Ovary (tissue), 9 donors: ENCODE measurements around the gene RASD1. TPM values are rescaled to one million over a fixed set of nuclear protein-coding genes. Genes with fewer than 3 reads are reported as not detected.

Experiments
- DNase-seq, 5 donors: peaks; one replicate each; pipeline ENCODE4 v3.0.0-alpha.2; 2019 to 2020
- H3K27ac ChIP-seq, 2 donors: fragments of 200-600 bp; one replicate each; pipeline versions ENCODE4 v1.5.1 to v1.8.0; 2019 to 2022
- H3K27me3 ChIP-seq: fragments of 200-600 bp; one replicate; pipeline ENCODE4 v1.8.0; 2022
- H3K36me3 ChIP-seq: fragments of 200-600 bp; sonication (generic); one replicate; pipeline ENCODE4 v1.5.1; 2019
- H3K4me1 ChIP-seq: one replicate; pipeline ENCODE4 v1.8.1; 2013; ENCODE audit warnings: mild to moderate bottlenecking, moderate library complexity; ENCODE audit not compliant: insufficient read depth
- H3K4me3 ChIP-seq: fragments of 200-600 bp; sonication (generic); one replicate; pipeline ENCODE4 v1.5.1; 2017
- H3K9me3 ChIP-seq, 2 donors: fragments of 200-600 bp in 1 of 2; sonication (generic) in 1 of 2; one replicate each; pipeline versions ENCODE4 v1.5.1 to v1.8.1; 2013 to 2019; ENCODE audit warnings: mild to moderate bottlenecking in 1 of 2, moderate library complexity in 1 of 2
- CTCF ChIP-seq, 3 donors: fragments of 450-650 bp in 2 of 3; fragments of 200-600 bp in 1 of 3; IDR thresholded peaks; one replicate each; pipeline versions ENCODE4 v1.5.1 to v1.8.0; 2016 to 2022; ENCODE audit warnings: antibody characterized with exemption in 3 of 3, mild to moderate bottlenecking in 1 of 3
- EP300 ChIP-seq: sonication (generic); formaldehyde crosslinking; IDR thresholded peaks from one replicate; pipeline ENCODE4 v1.6.1; 2017; ENCODE audit warnings: antibody characterized with exemption
- POLR2A ChIP-seq: fragments of 450-650 bp; IDR thresholded peaks from one replicate; pipeline ENCODE4 v1.6.1; 2017; ENCODE audit warnings: antibody characterized with exemption, mild to moderate bottlenecking, moderate library complexity
- WGBS, 3 donors: extraction: QIAGEN DNeasy Blood & Tissue Kit in 1 of 3; methylation state at CpG; one replicate each; pipeline versions ENCODE4 v1.1.5 to v1.1.7; 2013 to 2017; 5-methylcytosine and 5-hydroxymethylcytosine counted together
- intact Hi-C, 4 donors: fragments of 100-400 bp; cut with DNase I; formaldehyde crosslinking; loops; one replicate each; pipeline versions ENCODE4 v1.11.0 to v1.15.1; 2022 to 2023
- polyA plus RNA-seq, 2 donors: library from polyadenylated mRNA; stranded (reverse); fragments of 200-250 nt in 1 of 2; fragments of 350-450 nt in 1 of 2; fragmentation: Illumina TruSeq in 1 of 2; extraction: RNeasy Lipid Tissue Mini Kit (QIAGEN cat#74804) in 1 of 2; gene quantifications; one replicate each; pipeline ENCODE4 v1.2.3, GENCODE V29; 2013 to 2014
- total RNA-seq, 7 donors: library from RNA; depleted of rRNA in 2 of 7; stranded (reverse); fragments of >200 nt in 2 of 7; fragmentation: NEBNext Ultra II Directional in 3 of 7; extraction: Animal tissue kit (Norgen Biotek cat#: 25700) in 3 of 7; gene quantifications; one replicate each; pipeline versions ENCODE4 v1.1.0 to v1.2.4, GENCODE V29; 2016 to 2023
- donor health status: DM: no; HTN: no; CAD: no; lungs with moderate emphysema.
- donor health status: DM: no; HTN: no; CAD: no.
- donor health status: Bipolar disorder and iron deficiency.
- donor health status: DM: yes; HTN: yes; CAD: no.
- donor health status: DM: no; HTN: no; CAD: no.
- donor health status: DM: yes; HTN: yes; CAD: no.

The RASD1 gene
- total and polyA plus RNA-seq, 9 donors: 1.9 to 55.9 (median 27.3) TPM

- Histone ChIP-seq H3K4me3 (no peak overlapping the region), H3K4me1 (peaks cover 6% of the 10 kb centered on the region), H3K9me3 (no peaks in the 10 kb centered on the region), H3K27ac (no peak overlapping the region), H3K27me3 (no peaks in the 10 kb centered on the region), H3K36me3 (no peaks in the 10 kb centered on the region)
- no peak for DNase-seq
- intact Hi-C loops: no loop called here
- no peak for TF ChIP-seq POLR2A
- TF ChIP-seq EP300: no peak
- TF ChIP-seq CTCF (IDR thresholded peaks at IDR 0.05): no peak
- WGBS, 3 donors: 88 to 90% (median 89%) methylated on average over 22 of the region's 22 CpGs
These were observed 24.5 kb upstream of the RASD1 start for GRCh38 chr17:17520599-17521232.

- DNase-seq: no peak
These were observed 23.7 kb upstream of the RASD1 start for GRCh38 chr17:17519886-17520285.

GRCh38 chr17:17518951-17519350 is 22.8 kb upstream of the RASD1 start:
- Histone ChIP-seq H3K27me3 (no peaks in the 10 kb centered on the region), H3K27ac (no peak overlapping the region), H3K36me3 (no peaks in the 10 kb centered on the region), H3K9me3 (no peaks in the 10 kb centered on the region), H3K4me1 (peaks cover 4% of the 10 kb centered on the region), H3K4me3 (no peak overlapping the region)
- DNase-seq: no peak
- WGBS, 3 donors: 76 to 79% (median 77%) methylated on average over 5 of the region's 5 CpGs
- TF ChIP-seq EP300 (no peak), CTCF (IDR thresholded peaks at IDR 0.05) (no peak), POLR2A (no peak)
- intact Hi-C loops: no loop called here

More at GRCh38 chr17:17519886-17520285, 23.7 kb upstream of the RASD1 start:
- WGBS, 3 donors: 91 to 93% (median 92%) methylated on average over 10 of the region's 10 CpGs
- TF ChIP-seq POLR2A (no peak), CTCF (IDR thresholded peaks at IDR 0.05) (no peak), EP300 (no peak)
- Histone ChIP-seq H3K4me3 (no peak overlapping the region), H3K9me3 (no peaks in the 10 kb centered on the region), H3K4me1 (peaks cover 4% of the 10 kb centered on the region), H3K27ac (no peak overlapping the region), H3K36me3 (no peaks in the 10 kb centered on the region), H3K27me3 (no peaks in the 10 kb centered on the region)
- intact Hi-C loops: no loop called here

- H3K9me3 ChIP-seq: no peaks in the 10 kb centered on the region
These were observed 21.8 kb upstream of the RASD1 start for GRCh38 chr17:17518014-17518413.

More at GRCh38 chr17:17518014-17518413, 21.8 kb upstream of the RASD1 start:
- no peak for DNase-seq
- no peak overlapping the region for H3K27ac ChIP-seq
- H3K4me1 ChIP-seq: no peaks in the 10 kb centered on the region
- whole genome bisulfite sequencing, 3 donors: 85 to 86% (median 85%) methylated on average over 15 of the region's 15 CpGs
- intact Hi-C loops: no loop called here
- no peaks in the 10 kb centered on the region for H3K36me3 ChIP-seq
- no peak overlapping the region for H3K4me3 ChIP-seq
- TF ChIP-seq POLR2A (no peak), EP300 (no peak), CTCF (IDR thresholded peaks at IDR 0.05) (no peak)
- H3K27me3 ChIP-seq: no peaks in the 10 kb centered on the region
